Upper lobe of left lung (tissue), 4 donors: ENCODE data around the gene CLASP1.

Experiments used
- CTCF ChIP-seq, 6 experiments: fragments of 450-650 bp in 4 of 6; fragments of 200-600 bp in 2 of 6; sonication (generic) in 2 of 6; IDR thresholded peaks; one replicate each; pipeline ENCODE4 v1.5.1; 2016 to 2019; ENCODE audit warnings: antibody characterized with exemption in 6 of 6
- EP300 ChIP-seq, 4 donors: sonication (generic); formaldehyde crosslinking; IDR thresholded peaks; one replicate each; pipeline ENCODE4 v1.5.1; 2017; ENCODE audit warnings: antibody characterized with exemption in 4 of 4, control low read depth in 2 of 4
- POLR2A ChIP-seq, 4 donors: fragments of 450-650 bp; IDR thresholded peaks; one replicate each; pipeline ENCODE4 v1.5.1; 2016 to 2017; ENCODE audit warnings: antibody characterized with exemption in 4 of 4, mild to moderate bottlenecking in 2 of 4

GRCh38 chr2:121579309-121579708 lies 70.0 kb downstream of the CLASP1 start:
- TF ChIP-seq CTCF (IDR thresholded peaks at IDR 0.05) (no peak), POLR2A (IDR thresholded peaks at IDR 0.05) (no peak), EP300 (IDR thresholded peaks at IDR 0.05) (no peak)
